ENCODE results near the gene MCTP1. TPM values are rescaled to one million over a fixed set of nuclear protein-coding genes. Genes with fewer than 3 reads are reported as not detected.

Gene MCTP1
- total RNA-seq, 1 donor from 2014 or later = 11.5 TPM

GRCh38 chr5:94667937-94668336 is 617.0 kb downstream of the MCTP1 start:
- no peak for DNase-seq (ENCODE audit: low spot score)
- intact Hi-C loops (cut with DNase I) = no loop called here

- no peak for DNase-seq (ENCODE audit: low spot score)
- intact Hi-C loops (cut with DNase I) = no loop called here
Observed at GRCh38 chr5:94661086-94661485, 623.8 kb downstream of the MCTP1 start.

GRCh38 chr5:94660506-94660905 is 624.4 kb downstream of the MCTP1 start:
- no peak for DNase-seq (ENCODE audit: low spot score)

GRCh38 chr5:94658272-94658671 is 626.6 kb downstream of the MCTP1 start:
- intact Hi-C loops (cut with DNase I) = no loop called here
- DNase-seq (ENCODE audit: low spot score) = no peak

More at GRCh38 chr5:94660506-94660905, 624.4 kb downstream of the MCTP1 start:
- intact Hi-C loops (cut with DNase I) = no loop called here

Other genes with a start within 250 kb of the MCTP1 start
- gene FAM81B, start 106.3 kb upstream of the MCTP1 start, total RNA-seq = not detected

Measured in cardiac septum (tissue), 1 donor.